SK-N-SH (cell line): ENCODE results near the gene COLEC11. TPM values are rescaled to one million over a fixed set of nuclear protein-coding genes. Genes with fewer than 3 reads are reported as not detected.

Experiments used
- CTCF ChIA-PET: fragments of 300-600, 350-600 bp; formaldehyde crosslinking; extraction: SDS; loops from one replicate; lab custom pipeline; 2021; lab: Yijun Ruan, JAX
- POLR2A ChIA-PET: fragments of 350-600 bp; sonication (Branson Sonifier 250); formaldehyde crosslinking; extraction: SDS; loops from one replicate; lab custom pipeline; 2020; ENCODE audit warnings: antibody characterized with exemption, inconsistent platforms; lab: Yijun Ruan, JAX
- DNase-seq: peaks from one replicate; pipeline ENCODE4 v3.0.0; 2012
- H2AFZ ChIP-seq: fragments of 200-600 bp; sonication (generic); 2 replicates; pipeline ENCODE4 v1.8.1; 2016; ENCODE audit warnings: antibody characterized with exemption, mild to moderate bottlenecking, low read depth
- H3F3A ChIP-seq: fragments of 200-600 bp; sonication (generic); replicated peaks from 2 replicates; pipeline ENCODE3; 2016; ENCODE audit warnings: antibody characterized with exemption, mild to moderate bottlenecking; ENCODE audit not compliant: insufficient read depth
- H3K27ac ChIP-seq, 2 experiments: fragments of 200-500 bp in 1 of 2; fragments of 200-600 bp in 1 of 2; sonication (Bioruptor generic) in 1 of 2; sonication (generic), shearing (Covaris generic) in 1 of 2; 2 replicates each; pipeline versions ENCODE4 v1.5.1 to v1.6.1; 2014 to 2016; ENCODE audit warnings: low read depth in 2 of 2, inconsistent platforms in 1 of 2, low read length in 1 of 2, mild to moderate bottlenecking in 1 of 2, mixed read lengths in 1 of 2
- H3K27me3 ChIP-seq: fragments of 200-600 bp; sonication (generic), shearing (Covaris generic); 2 replicates; pipeline ENCODE4 v1.6.1; 2016; ENCODE audit warnings: mixed run types; ENCODE audit not compliant: insufficient read depth
- H3K36me3 ChIP-seq, 2 experiments: fragments of 200-500 bp in 1 of 2; fragments of 200-600 bp in 1 of 2; sonication (Bioruptor generic) in 1 of 2; sonication (generic) in 1 of 2; replicated peaks in 1 of 2; 2 replicates each; pipeline versions ENCODE3 to v1.5.1; 2014 to 2016; ENCODE audit warnings: low read length in 1 of 2, mild to moderate bottlenecking in 1 of 2; ENCODE audit not compliant: insufficient read depth in 2 of 2, control insufficient read depth in 1 of 2
- H3K4me1 ChIP-seq, 2 experiments: fragments of 200-500 bp in 1 of 2; fragments of 200-600 bp in 1 of 2; sonication (Bioruptor generic) in 1 of 2; sonication (generic), shearing (Covaris generic) in 1 of 2; 2 replicates each; pipeline versions ENCODE4 v1.5.1 to v1.6.1; 2014 to 2016; ENCODE audit warnings: low read depth in 1 of 2, low read length in 1 of 2, mixed run types in 1 of 2; ENCODE audit not compliant: insufficient read depth in 2 of 2, control insufficient read depth in 1 of 2
- H3K4me2 ChIP-seq: fragments of 200-600 bp; sonication (generic), shearing (Covaris generic); 2 replicates; pipeline ENCODE4 v1.6.1; 2017; ENCODE audit warnings: mixed run types
- H3K4me3 ChIP-seq, 2 experiments: fragments of 200-500 bp in 1 of 2; fragments of 200-600 bp in 1 of 2; sonication (Bioruptor generic) in 1 of 2; sonication (generic), shearing (Covaris generic) in 1 of 2; 2 replicates each; pipeline versions ENCODE4 v1.5.1 to v1.8.1; 2014 to 2016; ENCODE audit warnings: low read depth in 2 of 2, inconsistent platforms in 1 of 2, low read length in 1 of 2, mild to moderate bottlenecking in 1 of 2, mixed read lengths in 1 of 2, moderate library complexity in 1 of 2
- H3K79me2 ChIP-seq: fragments of 200-600 bp; sonication (generic); 2 replicates; pipeline ENCODE4 v1.8.1; 2017; ENCODE audit warnings: mild to moderate bottlenecking; ENCODE audit not compliant: insufficient read depth
- H3K9ac ChIP-seq: fragments of 200-600 bp; sonication (generic); 2 replicates; pipeline ENCODE4 v1.6.1; 2017; ENCODE audit warnings: mixed run types
- H3K9me2 ChIP-seq: fragments of 200-600 bp; sonication (generic); 2 replicates; pipeline ENCODE4 v1.6.1; 2017; ENCODE audit warnings: mixed run types
- H3K9me3 ChIP-seq: fragments of 200-600 bp; sonication (generic); 2 replicates; pipeline ENCODE4 v1.6.1; 2017; ENCODE audit warnings: mixed run types, mild to moderate bottlenecking, moderate library complexity
- H4K20me1 ChIP-seq: fragments of 200-600 bp; sonication (generic); 2 replicates; pipeline ENCODE4 v1.6.1; 2017; ENCODE audit warnings: mild to moderate bottlenecking, mixed run types; ENCODE audit not compliant: insufficient read depth
- CHD2 ChIP-seq: fragments of 150-350 bp; IDR thresholded peaks from 2 replicates; pipeline ENCODE4 v1.6.1; 2018; ENCODE audit warnings: low read length; ENCODE audit not compliant: partially characterized antibody
- CTCF ChIP-seq: fragments of 200-600 bp; sonication (generic); IDR thresholded peaks from 2 replicates; pipeline ENCODE4 v1.6.1; 2017; ENCODE audit warnings: antibody characterized with exemption, mild to moderate bottlenecking, moderate library complexity
- EZH2phosphoT487 ChIP-seq: fragments of 200-600 bp; sonication (generic); IDR thresholded peaks from 2 replicates; pipeline ENCODE4 v1.6.1; 2017; ENCODE audit warnings: low read depth, mixed run types, mild to moderate bottlenecking, antibody characterized with exemption, moderate library complexity, borderline replicate concordance
- GATA2 ChIP-seq: sonication (generic); formaldehyde crosslinking; IDR thresholded peaks from 2 replicates; pipeline ENCODE4 v1.5.0; 2020; ENCODE audit warnings: mild to moderate bottlenecking, missing genetic modification reagents
- NFIC ChIP-seq: IDR thresholded peaks from 2 replicates; pipeline ENCODE4 v1.4.0; 2012; ENCODE audit warnings: borderline replicate concordance
- NRF1 ChIP-seq: IDR thresholded peaks from 2 replicates; pipeline ENCODE4 v1.6.1; 2012; ENCODE audit warnings: low read depth, mild to moderate bottlenecking, low read length
- REST ChIP-seq: IDR thresholded peaks from 2 replicates; pipeline ENCODE4 v1.6.1; 2012; ENCODE audit warnings: mild to moderate bottlenecking, low read depth, low read length, moderate library complexity
- RXRA ChIP-seq: IDR thresholded peaks from 2 replicates; pipeline ENCODE4 v1.4.0; 2012; ENCODE audit warnings: low read depth, mild to moderate bottlenecking, borderline replicate concordance
- SMC3 ChIP-seq: IDR thresholded peaks from 2 replicates; pipeline ENCODE4 v1.6.1; 2012; ENCODE audit warnings: low read depth, low read length, improper control_type of control experiment
- TCF12 ChIP-seq: IDR thresholded peaks from 2 replicates; pipeline ENCODE4 v1.4.0; 2012
- ZBTB33 ChIP-seq: IDR thresholded peaks from 2 replicates; pipeline ENCODE4 v1.4.0; 2012; ENCODE audit warnings: low read depth, borderline replicate concordance
- WGBS: methylation state at CpG from one replicate; pipeline ENCODE4 v1.1.6; 2017; ENCODE audit warnings: low lambda C conversion rate; 5-methylcytosine and 5-hydroxymethylcytosine counted together
- polyA plus RNA-seq, 3 experiments: library from polyadenylated mRNA; depleted of rRNA; stranded (reverse); fragments of >200 nt; gene quantifications; 2 replicates each; pipeline ENCODE4 v1.2.3, GENCODE V29; 2012

Gene COLEC11
- polyA plus RNA-seq, 1 of the 3 experiments (the other 2 are of a cell fraction): 8.7 TPM

DNA sequence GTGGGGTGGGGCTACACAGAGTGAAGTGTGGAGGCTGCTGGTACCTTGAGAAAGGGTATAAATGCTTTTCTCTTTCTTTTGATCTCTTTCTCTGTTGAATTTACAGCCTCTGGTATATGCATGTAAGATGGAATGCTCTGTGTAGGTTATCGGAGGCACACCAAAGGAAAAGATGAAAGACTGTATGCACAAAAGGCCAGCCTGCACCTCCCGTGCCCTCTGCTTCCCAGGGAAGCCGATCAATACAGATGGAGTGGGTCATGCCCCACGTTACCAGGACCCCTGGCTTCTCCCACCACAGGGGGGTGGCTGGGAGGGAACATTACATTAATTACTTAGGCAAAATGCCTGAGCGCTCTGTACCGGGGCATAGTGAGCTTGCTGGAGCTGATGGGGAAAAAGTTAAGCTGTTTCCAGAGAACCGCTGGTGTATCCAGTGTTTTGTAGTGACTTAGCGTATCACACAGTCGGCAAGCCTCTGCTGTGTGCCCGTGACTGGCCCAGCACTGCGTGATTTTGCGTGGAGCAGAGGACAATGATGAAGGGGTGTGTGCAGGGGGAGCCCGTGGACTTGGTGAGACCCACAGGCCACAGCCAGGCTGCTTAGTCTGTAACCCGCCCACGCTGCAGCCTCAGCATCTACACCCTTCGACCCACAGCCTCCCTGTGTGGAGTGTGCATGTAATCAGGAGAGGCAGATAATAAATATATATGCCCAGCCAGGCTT lies 71.1 kb downstream of the COLEC11 start:
- H3K4me2 ChIP-seq: no peak overlapping the region
- H3K9me3 ChIP-seq: no peaks in the 10 kb centered on the region
- CTCF ChIA-PET: interaction anchor here (1.3 to 1.5 kb wide), 2 partner anchors 12 to 161 kb away, joined by 3 read pairs; no protein-coding TSS in a partner anchor
- H4K20me1 ChIP-seq: no peaks in the 10 kb centered on the region
- no peak overlapping the region for H2AFZ ChIP-seq
- 70% methylated on average over 16 of the region's 16 CpGs for WGBS
- H3K36me3 ChIP-seq: no peaks in the 10 kb centered on the region
- H3K9me2 ChIP-seq: no peaks in the 10 kb centered on the region
- H3K79me2 ChIP-seq: no peaks in the 10 kb centered on the region
- H3K4me1 ChIP-seq: peaks cover 0 to 8% of the 10 kb centered on the region in 2 experiments; a peak in 1 of 4 replicates
- no peaks in the 10 kb centered on the region for H3F3A ChIP-seq
- POLR2A ChIA-PET: no interaction called here
- no peaks in the 10 kb centered on the region for H3K27me3 ChIP-seq
- no peak overlapping the region for H3K27ac ChIP-seq
- H3K9ac ChIP-seq: no peak overlapping the region
- TF ChIP-seq NFIC (no peak), CTCF (no peak), GATA2 (CRISPR knock-in tag) (no peak), TCF12 (no peak), EZH2phosphoT487 (no peak)
- no peak for DNase-seq
- no peak overlapping the region for H3K4me3 ChIP-seq

DNA sequence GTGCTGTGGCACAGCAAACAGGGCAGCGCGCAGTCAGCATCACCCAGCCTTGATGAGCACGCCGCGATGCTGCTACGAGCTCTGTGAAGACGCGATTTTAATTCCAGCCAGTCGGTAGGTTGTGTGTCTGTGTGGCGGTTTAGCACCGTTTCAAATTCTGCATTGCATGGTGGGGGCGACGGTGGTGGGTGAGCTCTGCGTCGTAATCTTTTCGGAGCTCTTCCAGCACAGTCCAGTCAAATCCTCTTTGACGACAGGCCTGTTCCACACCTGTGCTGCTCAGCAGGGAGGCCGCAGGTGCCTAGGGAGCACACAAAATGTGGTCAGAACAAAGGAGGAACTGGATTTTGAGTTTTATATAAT lies 71.7 kb downstream of the COLEC11 start:
- Histone ChIP-seq H2AFZ (no peak overlapping the region), H3K27me3 (no peaks in the 10 kb centered on the region), H3K36me3 (no peaks in the 10 kb centered on the region), H3K4me1 (peaks cover 0 to 6% of the 10 kb centered on the region in 2 experiments; a peak in 1 of 4 replicates), H3K9me2 (no peaks in the 10 kb centered on the region), H4K20me1 (no peaks in the 10 kb centered on the region), H3F3A (no peaks in the 10 kb centered on the region), H3K79me2 (no peaks in the 10 kb centered on the region), H3K4me2 (no peak overlapping the region), H3K27ac (no peak overlapping the region), H3K9ac (no peak overlapping the region), H3K9me3 (no peaks in the 10 kb centered on the region), H3K4me3 (no peak overlapping the region)
- TF ChIP-seq REST: no peak
- TF ChIP-seq SMC3: no peak
- TF ChIP-seq RXRA: no peak
- no peak for TF ChIP-seq NRF1
- TF ChIP-seq ZBTB33: no peak
- TF ChIP-seq CHD2: no peak
- TF ChIP-seq CTCF: no peak
- no peak for DNase-seq
- ChIA-PET POLR2A (no interaction called here), CTCF (interaction anchor here (1.3 to 2.0 kb wide), 3 partner anchors 10 to 160 kb away, joined by 3 to 6 read pairs (median 3); no protein-coding TSS in a partner anchor)
- 86% methylated on average over 17 of the region's 18 CpGs for WGBS
